Left hindlimb (tissue), 1 donor: ENCODE measurements around the gene FOXB1.

ENCODE experiments used
- DNase-seq: peaks from one replicate; pipeline ENCODE4 v3.0.0-alpha.2; 2018

Gene FOXB1

DNA sequence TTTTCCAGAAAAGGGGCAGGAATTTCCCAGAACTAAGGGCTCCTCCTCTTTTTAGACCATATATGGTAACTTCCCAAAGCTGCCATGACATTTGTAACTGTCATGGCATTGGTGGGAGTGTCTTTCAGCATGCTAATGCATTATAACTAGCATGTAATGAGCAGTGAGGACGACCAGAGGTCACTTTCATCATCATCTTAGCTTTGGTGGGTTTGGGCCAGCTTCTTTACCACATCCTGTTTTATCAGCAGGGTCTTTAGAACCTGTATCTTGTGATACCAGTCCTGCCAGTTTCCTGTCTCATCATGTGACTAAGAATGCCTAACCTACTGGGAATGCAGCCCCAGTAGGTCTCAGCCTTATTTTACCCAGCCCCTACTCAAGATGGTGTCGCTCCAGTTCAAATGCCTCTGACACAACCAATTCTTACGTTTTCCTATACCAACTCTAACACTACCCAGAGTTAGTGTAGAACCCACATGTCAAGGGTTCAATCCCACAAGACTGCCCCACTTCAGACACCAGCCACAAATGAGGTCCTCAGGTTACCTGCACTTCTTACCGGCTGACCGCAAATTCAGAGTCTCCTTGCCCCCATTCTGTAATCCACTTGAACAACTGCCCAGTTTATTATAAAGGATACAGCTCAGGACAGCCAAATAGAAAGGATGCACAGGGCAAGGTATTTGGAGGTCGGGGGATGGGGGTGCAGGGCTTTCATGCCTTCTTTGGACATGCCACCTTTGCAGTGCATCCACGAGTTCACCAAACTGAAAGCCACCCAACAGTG, 17.7 kb downstream of the FOXB1 start:
- DNase-seq = no peak

DNA sequence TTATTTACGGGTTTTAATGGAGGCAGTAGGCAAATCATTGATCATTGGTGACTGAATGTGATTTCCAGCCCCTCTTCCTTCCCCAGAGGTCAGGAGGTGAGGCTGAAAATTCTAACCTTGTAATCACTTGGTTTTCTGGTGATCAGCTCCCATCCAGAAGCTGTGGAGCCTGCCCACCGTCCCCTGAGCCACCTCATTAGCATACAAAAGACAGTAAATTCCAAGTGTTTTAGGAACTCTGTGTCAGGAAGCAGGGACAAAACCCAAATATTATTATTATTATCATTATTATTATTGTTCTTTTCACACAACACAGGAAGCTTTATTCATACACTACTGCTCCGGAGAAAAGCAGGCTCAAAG, 18.2 kb downstream of the FOXB1 start:
- DNase-seq = no peak

DNA sequence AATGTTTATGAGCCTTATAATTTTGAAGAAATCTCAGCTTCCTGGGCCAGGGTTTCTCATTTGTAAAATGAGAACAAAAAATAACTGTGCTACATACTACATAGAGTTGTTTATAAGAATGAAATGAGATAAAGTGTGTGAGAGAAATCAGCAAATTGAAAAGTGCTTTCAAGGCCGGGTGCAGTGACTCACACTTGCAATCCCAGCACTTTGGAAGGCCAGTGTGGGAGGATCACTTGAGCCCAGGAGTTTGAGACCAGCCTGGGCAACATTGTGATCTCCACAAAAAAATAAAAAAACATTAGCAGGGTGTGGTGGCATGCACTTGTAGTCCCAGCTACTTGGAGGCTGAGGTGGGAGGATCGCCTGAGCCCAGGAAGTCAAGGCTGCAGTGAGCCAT, 22.4 kb downstream of the FOXB1 start:
- DNase-seq = no peak

DNA sequence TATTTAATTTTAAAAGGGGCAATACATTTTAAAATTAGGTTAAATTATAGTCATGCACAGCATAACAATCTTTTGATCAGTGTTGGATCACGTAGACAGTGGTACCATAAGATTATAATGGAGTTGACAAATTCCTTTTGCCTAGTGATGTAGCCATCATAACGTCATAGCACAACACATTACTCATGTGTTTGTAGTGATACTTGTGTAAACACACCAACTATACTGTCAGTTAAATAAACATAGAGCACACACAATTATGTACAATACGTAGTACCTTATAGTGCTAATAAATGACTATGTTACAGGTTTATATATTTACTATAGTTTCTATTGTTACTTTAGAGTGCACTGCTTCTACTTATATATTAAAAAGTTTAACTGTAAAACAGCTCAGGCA, 31.2 kb downstream of the FOXB1 start:
- DNase-seq = no peak

DNA sequence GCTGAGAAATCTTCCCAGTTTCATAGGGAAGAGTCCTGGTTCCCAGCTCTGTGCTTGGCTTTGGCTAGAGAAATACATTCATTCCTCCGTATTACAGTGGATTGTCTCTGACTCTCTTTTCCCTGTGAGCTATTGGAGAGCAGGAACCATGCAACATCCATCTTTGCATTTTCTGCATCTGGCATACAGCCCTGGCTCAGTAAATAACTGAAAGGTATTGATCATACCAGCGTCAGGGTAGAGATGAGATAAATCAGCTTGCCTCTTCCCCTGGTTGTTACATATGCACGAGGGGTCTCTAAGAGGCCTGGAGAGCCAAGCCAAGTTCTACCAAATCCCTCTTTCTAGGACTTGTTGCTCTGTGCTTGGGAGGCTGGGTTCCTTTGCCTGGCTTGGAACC, 35.2 kb downstream of the FOXB1 start:
- no peak for DNase-seq

DNA sequence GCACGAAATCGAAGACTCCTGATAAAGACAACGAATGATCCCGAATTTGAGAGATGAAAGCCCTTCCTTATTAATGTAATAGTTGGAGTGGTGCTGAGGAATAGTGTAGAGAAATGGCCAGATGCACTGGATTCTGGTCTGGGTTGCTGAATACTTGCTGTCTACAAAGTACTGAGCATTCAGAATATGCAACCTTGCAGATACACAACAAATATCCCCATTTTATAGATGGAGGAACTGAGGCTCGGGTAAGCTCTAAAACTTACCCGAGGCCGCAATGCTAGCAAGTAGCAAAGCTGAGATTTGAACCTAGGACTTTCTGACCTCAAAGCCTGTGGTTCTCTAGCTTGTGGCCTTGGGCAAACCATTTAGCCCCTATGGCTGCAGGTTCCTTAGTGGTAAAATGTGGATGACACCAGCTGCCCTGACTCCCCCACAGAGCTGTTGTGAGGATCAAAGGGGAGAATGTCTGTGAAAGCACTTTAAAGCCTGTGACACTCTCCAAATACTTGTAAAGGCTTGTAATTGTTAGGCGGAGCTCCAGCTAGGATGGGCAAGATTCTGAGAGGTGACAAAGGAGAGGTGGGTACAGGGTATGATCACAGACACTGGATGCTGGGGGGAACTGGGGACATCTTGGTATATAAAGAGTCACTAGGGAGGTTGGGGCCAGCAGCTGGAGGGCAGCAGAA, 39.8 kb downstream of the FOXB1 start:
- DNase-seq = no peak

DNA sequence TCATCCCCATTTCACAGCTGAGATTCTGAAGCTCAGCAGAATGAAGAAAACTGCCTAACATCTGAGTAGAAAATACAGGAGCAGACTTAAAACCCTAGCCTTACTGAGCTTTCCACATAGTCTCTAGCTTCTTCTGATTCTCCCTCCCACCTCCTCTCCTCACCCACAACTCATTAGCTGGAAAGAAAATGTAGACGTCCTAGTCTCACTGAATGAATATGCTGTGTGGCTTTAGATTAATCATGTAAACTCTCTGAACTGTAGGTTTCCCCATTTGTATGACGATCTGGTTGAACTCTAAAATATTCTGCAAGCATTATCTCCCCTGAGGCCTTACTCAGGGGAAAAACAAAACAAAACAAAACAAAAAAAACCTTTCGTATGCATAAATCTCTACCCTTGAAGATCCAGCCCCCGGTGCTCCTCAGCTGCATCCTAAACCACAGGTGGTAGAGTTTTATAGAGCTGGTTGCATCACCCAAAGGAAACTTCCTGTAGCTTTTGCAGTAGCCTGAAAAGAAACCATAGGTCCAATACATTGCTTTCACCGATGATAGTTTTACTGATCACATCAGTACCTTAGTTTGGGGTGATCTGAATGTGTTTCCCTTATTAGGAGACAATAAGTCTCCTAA, 40.6 kb downstream of the FOXB1 start:
- no peak for DNase-seq

DNA sequence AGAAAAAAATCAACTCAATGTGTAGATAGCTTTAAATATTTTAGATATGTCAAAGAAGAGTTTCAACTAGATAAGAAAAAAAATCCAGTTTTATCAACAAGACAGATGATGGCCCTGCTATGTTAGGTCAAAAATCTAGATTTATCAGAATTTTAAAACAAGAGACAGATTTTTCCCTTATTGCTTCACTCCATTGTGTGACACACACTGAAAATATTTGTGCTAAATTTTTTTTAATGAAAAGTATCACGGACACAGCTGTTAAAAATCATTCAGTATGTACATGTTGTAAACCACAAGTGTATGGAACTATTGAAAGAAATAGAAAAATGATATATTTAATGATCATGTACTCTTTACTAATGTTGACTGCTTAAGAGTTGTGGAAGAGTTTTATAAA, 43.6 kb downstream of the FOXB1 start:
- DNase-seq = no peak

DNA sequence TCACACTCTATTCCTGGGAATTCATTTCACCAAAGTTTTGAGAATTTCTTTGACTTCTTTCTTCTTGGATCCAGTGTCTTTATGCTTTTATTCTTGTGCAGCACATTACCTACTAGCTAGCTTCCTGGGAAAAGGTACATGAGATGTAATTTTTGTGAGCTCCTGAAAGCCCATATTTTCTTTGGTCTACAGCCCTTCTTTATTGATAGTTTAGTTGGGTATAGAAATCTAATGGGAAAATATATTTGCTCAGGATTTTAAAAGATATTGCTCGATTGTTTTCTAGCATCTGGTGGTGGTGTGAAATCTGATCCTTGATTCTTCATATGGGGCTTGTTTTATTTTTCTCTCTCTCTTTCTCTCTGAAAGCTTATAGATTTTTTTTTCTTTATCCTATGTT, 45.8 kb downstream of the FOXB1 start:
- DNase-seq = no peak

DNA sequence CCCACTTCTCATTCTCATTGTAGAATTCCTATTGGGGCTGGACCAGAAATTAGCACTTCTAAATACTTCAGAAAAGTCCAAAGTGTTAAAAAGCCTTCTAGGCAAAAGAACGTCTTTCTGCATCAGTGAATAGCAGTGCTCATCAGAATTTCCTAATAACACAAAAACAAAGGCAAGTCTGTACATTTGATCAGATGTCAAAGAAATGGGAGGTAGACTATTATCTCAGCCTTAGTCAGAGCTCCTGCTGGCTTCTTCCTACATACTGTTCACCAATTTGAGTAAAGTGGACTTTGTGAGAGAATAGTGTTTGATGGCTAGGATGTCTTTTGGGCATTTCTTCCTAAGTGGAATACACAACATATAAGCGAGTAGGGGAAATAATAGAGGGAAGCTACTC, 48.7 kb downstream of the FOXB1 start:
- no peak for DNase-seq

DNA sequence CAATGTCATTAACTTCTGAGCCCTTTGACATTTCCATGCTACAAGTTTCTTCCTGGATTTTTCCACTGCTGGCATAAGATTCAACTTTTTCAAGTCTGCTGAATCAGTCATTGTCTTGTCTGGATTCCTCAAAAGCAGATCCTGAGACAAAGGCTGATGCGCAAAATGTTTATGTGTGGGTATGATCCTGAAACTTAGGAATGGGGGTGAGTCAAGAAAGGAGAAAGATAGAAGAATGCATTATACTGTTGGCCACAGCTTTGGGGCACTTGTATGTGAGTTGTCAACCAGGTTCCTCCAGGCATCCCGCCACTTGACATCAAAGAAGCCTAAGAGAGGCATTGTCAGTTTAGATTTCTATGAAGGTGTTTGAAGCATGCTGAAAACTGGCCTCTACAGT, 50.4 kb downstream of the FOXB1 start:
- DNase-seq = no peak
